K562 (cell line): ENCODE results near the gene NFYC. TPM values are rescaled to one million over a fixed set of nuclear protein-coding genes. Genes with fewer than 3 reads are reported as not detected.
A peak's percentile ranks its signal among the peaks of the same experiment; 100 is the strongest.

Experiments used
- ATAC-seq: fragments of 200-7000 bp; cut with Tn5 transposase; 3 replicates; pipeline ENCODE4 v1.9.1; 2020; ENCODE audit warnings: moderate library complexity
- BruUV-seq: library from RNA; stranded (reverse); fragments of 400-500 nt; replicated peaks from 2 replicates; lab custom pipeline; 2021; lab: Mats Ljungman, UMichigan
- CTCF ChIA-PET: fragments of 300-600 bp; formaldehyde crosslinking; extraction: SDS; loops from one replicate; lab custom pipeline; 2021; ENCODE audit warnings: low intra/inter-chr PET ratio; lab: Yijun Ruan, JAX
- POLR2A ChIA-PET: fragments of 300-600, 350-650 bp; sonication (Branson Sonifier 250); formaldehyde crosslinking; extraction: SDS; loops from one replicate; lab custom pipeline; 2021; ENCODE audit warnings: antibody characterized with exemption, inconsistent platforms; lab: Yijun Ruan, JAX
- DNase-seq, 4 experiments: peaks; one replicate each; pipeline versions ENCODE4 v3.0.0 to v3.0.0-alpha.2; 2011 to 2018; ENCODE audit warnings: low spot score in 3 of 4, mixed read lengths in 3 of 4; ENCODE audit errors: extremely low read depth in 1 of 4
- FAIRE-seq: peaks from 2 replicates; lab custom pipeline; 2011; peaks lifted over from hg19 to GRCh38; lab: Jason Lieb, UNC
- H2AFZ ChIP-seq: 2 replicates; pipeline ENCODE4 v1.6.0; 2011; ENCODE audit warnings: low read depth, low read length, control low read depth, inconsistent platforms
- H3K27ac ChIP-seq: fragments of 200-600 bp; 3 replicates; pipeline ENCODE4 v1.8.0; 2011; ENCODE audit warnings: low read depth, mild to moderate bottlenecking, control low read depth, inconsistent platforms, low read length, moderate library complexity, mixed read lengths; ENCODE audit errors: extremely low read depth
- H3K27me3 ChIP-seq, 2 experiments: fragments of 300-600 bp in 1 of 2; 2 replicates in 1 of 2; 3 replicates in 1 of 2; pipeline versions ENCODE4 v1.6.0 to v1.8.0; 2011; ENCODE audit warnings: inconsistent platforms in 2 of 2, low read length in 2 of 2, mild to moderate bottlenecking in 1 of 2, mixed read lengths in 1 of 2, moderate library complexity in 1 of 2; ENCODE audit not compliant: control insufficient read depth in 2 of 2, insufficient read depth in 2 of 2
- H3K36me3 ChIP-seq: fragments of 300-600 bp; 3 replicates; pipeline ENCODE4 v1.8.0; 2011; ENCODE audit warnings: mild to moderate bottlenecking, low read length, inconsistent platforms; ENCODE audit not compliant: control insufficient read depth, insufficient read depth
- H3K4me1 ChIP-seq, 2 experiments: fragments of 200-600 bp in 1 of 2; replicated peaks in 1 of 2; 2 replicates in 1 of 2; 3 replicates in 1 of 2; pipeline versions ENCODE4 v1.5.1 to v1.8.0; 2011; ENCODE audit warnings: inconsistent platforms in 2 of 2, low read length in 2 of 2, mild to moderate bottlenecking in 1 of 2, mixed read lengths in 1 of 2, moderate library complexity in 1 of 2; ENCODE audit not compliant: control insufficient read depth in 2 of 2, insufficient read depth in 2 of 2
- H3K4me2 ChIP-seq: 2 replicates; pipeline ENCODE4 v1.6.1; 2011; ENCODE audit warnings: low read length, control low read depth, inconsistent platforms, mixed read lengths; ENCODE audit not compliant: insufficient read depth
- H3K4me3 ChIP-seq: fragments of 200-600 bp; sonication (generic), shearing (Covaris generic); 2 replicates; pipeline ENCODE4 v1.5.1; 2016; ENCODE audit warnings: control low read depth, inconsistent platforms
- H3K79me2 ChIP-seq: fragments of 200-600 bp; 3 replicates; pipeline ENCODE4 v1.8.0; 2011; ENCODE audit warnings: low read length, inconsistent platforms; ENCODE audit not compliant: control insufficient read depth, insufficient read depth
- H3K9ac ChIP-seq, 2 experiments: 2 replicates each; pipeline versions ENCODE4 v1.6.0 to v1.6.1; 2011; ENCODE audit warnings: low read depth in 2 of 2, low read length in 2 of 2, control low read depth in 1 of 2, inconsistent platforms in 1 of 2, mild to moderate bottlenecking in 1 of 2, mixed read lengths in 1 of 2; ENCODE audit not compliant: insufficient read depth in 1 of 2
- H3K9me1 ChIP-seq: one replicate; pipeline ENCODE4 v1.6.0; 2011; ENCODE audit warnings: inconsistent platforms, mild to moderate bottlenecking, low read length, moderate library complexity; ENCODE audit not compliant: control insufficient read depth, insufficient read depth
- H3K9me3 ChIP-seq: replicated peaks from 2 replicates; pipeline ENCODE4 v1.5.1; 2011; ENCODE audit warnings: low read depth, low read length, inconsistent platforms; ENCODE audit not compliant: control insufficient read depth, insufficient read depth
- H4K20me1 ChIP-seq: replicated peaks from 2 replicates; pipeline ENCODE4 v1.6.1; 2011; ENCODE audit warnings: low read length, inconsistent platforms, mixed read lengths; ENCODE audit not compliant: control insufficient read depth, insufficient read depth
- ARID4B ChIP-seq: sonication (generic); formaldehyde crosslinking; IDR thresholded peaks from 2 replicates; pipeline ENCODE4 v1.8.0; 2022; ENCODE audit warnings: mild to moderate bottlenecking, missing genetic modification reagents
- GTF2E2 ChIP-seq: fragments of 200-800 bp; sonication (Bioruptor generic); IDR thresholded peaks from 2 replicates; pipeline ENCODE4 v1.6.1; 2016; ENCODE audit warnings: missing genetic modification characterization, missing compliant biosample characterization
- IRF1 ChIP-seq: sonication (generic); formaldehyde crosslinking; IDR thresholded peaks from 2 replicates; pipeline ENCODE4 v1.8.0; 2022; ENCODE audit warnings: missing genetic modification reagents, mild to moderate bottlenecking, borderline replicate concordance
- MNT ChIP-seq, 2 experiments: fragments of 450-650 bp; conservative IDR thresholded peaks; 2 replicates each; pipeline ENCODE4 v1.6.1; 2017; ENCODE audit warnings: mild to moderate bottlenecking in 2 of 2, moderate library complexity in 2 of 2
- MXD1 ChIP-seq: fragments of 250-450 bp; sonication (Bioruptor Pico); IDR thresholded peaks from 2 replicates; pipeline ENCODE4 v1.8.0; 2021; ENCODE audit warnings: borderline replicate concordance, mild to moderate bottlenecking, moderate library complexity; ENCODE audit not compliant: poor library complexity, severe bottlenecking
- PYGO2 ChIP-seq: fragments of 450-650 bp; IDR thresholded peaks from 2 replicates; pipeline ENCODE4 v1.6.1; 2016; ENCODE audit warnings: mild to moderate bottlenecking, missing genetic modification characterization, moderate library complexity, missing compliant biosample characterization
- RNF219 ChIP-seq: fragments of 250-450 bp; sonication (Bioruptor Pico); IDR thresholded peaks from 2 replicates; pipeline ENCODE4 v1.5.0; 2022; ENCODE audit warnings: mild to moderate bottlenecking
- SPI1 ChIP-seq: IDR thresholded peaks from 2 replicates; pipeline ENCODE4 v1.6.1; 2011; ENCODE audit warnings: low read depth, low read length, control low read depth, borderline replicate concordance
- TEAD4 ChIP-seq, 2 experiments: sonication (generic) in 1 of 2; formaldehyde crosslinking in 1 of 2; IDR thresholded peaks; 2 replicates each; pipeline versions ENCODE4 v1.6.1 to v1.8.0; 2012 to 2022; ENCODE audit warnings: borderline replicate concordance in 1 of 2, inconsistent platforms in 1 of 2, low read length in 1 of 2, mild to moderate bottlenecking in 1 of 2, missing genetic modification reagents in 1 of 2
- WGBS: fragments of 100-300 bp; shearing (Covaris generic); methylation state at CpG from one replicate; pipeline ENCODE4 v1.1.6; 2016; ENCODE audit warnings: low coverage, mixed read lengths; ENCODE audit not compliant: insufficient coverage; ENCODE audit errors: missing lambda C conversion rate; 5-methylcytosine and 5-hydroxymethylcytosine counted together
- in situ Hi-C: fragments of 300-500 bp; cut with MboI; formaldehyde crosslinking; loops from 4 replicates; pipeline ENCODE4 v1.15.0; 2018; ENCODE audit warnings: inconsistent platforms, mixed read lengths
- intact Hi-C: fragments of 100-400 bp; cut with micrococcal nuclease; formaldehyde crosslinking; loops from 2 replicates; pipeline ENCODE4 v1.14.2; 2022
- polyA plus RNA-seq, 8 experiments: library from polyadenylated mRNA; depleted of rRNA in 4 of 8; stranded (reverse) in 5 of 8; unstranded in 3 of 8; fragments of >200 nt; fragmentation: Nextera tagmentation in 2 of 8; fragmentation: Illumina TruSeq in 1 of 8; extraction: Ambion mirVana in 2 of 8; extraction: Trizol in 1 of 8; gene quantifications; 2 replicates each; pipeline versions ENCODE4 v1.2.1 to v1.2.3, GENCODE V29; 2011 to 2014; ENCODE audit warnings: inconsistent platforms in 1 of 8, missing spikeins in 1 of 8
- total RNA-seq, 7 experiments: library from RNA; depleted of rRNA in 6 of 7; stranded (reverse); fragments of >200 nt in 6 of 7; fragmentation: Illumina TruSeq in 2 of 7; extraction: Trizol in 2 of 7; gene quantifications; 2 replicates each; pipeline versions ENCODE4 v1.2.1 to v1.2.3, GENCODE V29; 2011 to 2021; ENCODE audit warnings: low replicate concordance in 1 of 7

NFYC gene
- total and polyA plus RNA-seq, 9 of the 15 experiments (the other 6 are each of a cell fraction or from before 2014, with no cell fraction given) = 4.8 to 59.8 (median 41.1) TPM

GRCh38 chr1:40820251-40820797 is 128.8 kb downstream of the NFYC start:
- WGBS = 57% methylated on average over 3 of the region's 3 CpGs
- no peak for TF ChIP-seq TEAD4 (IDR thresholded peaks at IDR 0.05; ENCODE audit: low read length)
- no peak for TF ChIP-seq TEAD4 (CRISPR knock-in tag; IDR thresholded peaks at IDR 0.05; ENCODE audit: borderline replicate concordance)
- 0 out of 2 replicates have a peak, but pooled peaks have one; percentile 49 for TF ChIP-seq ARID4B (CRISPR knock-in tag)
- 0 out of 4 replicates have a peak, but pooled peaks of 1 of the 2 experiments have one; percentile 5 for TF ChIP-seq MNT (conservative IDR thresholded peaks at IDR 0.05)
- TF ChIP-seq GTF2E2 (tag) = 0 out of 2 replicates have a peak, but pooled peaks have one; percentile 58
- no peak for TF ChIP-seq RNF219 (CRISPR knock-in tag)
- no peak for TF ChIP-seq SPI1
- TF ChIP-seq IRF1 (CRISPR knock-in tag) = no peak
- TF ChIP-seq MXD1 = no peak
- no peak for TF ChIP-seq PYGO2 (tag)

More at GRCh38 chr1:40820251-40820797, 128.8 kb downstream of the NFYC start:
- POLR2A ChIA-PET = interaction anchor here (0.6 to 2.3 kb wide), 8 partner anchors 10 to 186 kb away, joined by 3 to 17 read pairs (median 4); no protein-coding TSS in a partner anchor
- peaks cover 30 to 78% of the 10 kb centered on the region in 2 experiments for H3K4me1 ChIP-seq
- CTCF ChIA-PET = interaction anchor here (0.7 kb wide), 1 partner anchor 151 kb away, joined by 3 read pairs; no protein-coding TSS in a partner anchor
- H3K27me3 ChIP-seq = no peaks in the 10 kb centered on the region
- 0 out of 2 replicates have a peak, but pooled peaks cover 9% of the 10 kb centered on the region for H4K20me1 ChIP-seq
- BruUV-seq = no TSS peak
- no peak for FAIRE-seq
- in situ Hi-C loops = no loop called here
- peak; percentile 80 for ATAC-seq
- peak overlapping the region; percentile 73 for H3K4me2 ChIP-seq
- no peaks in the 10 kb centered on the region for H3K79me2 ChIP-seq
- peak overlapping the region; percentile 71 for H3K27ac ChIP-seq
- no peak overlapping the region for H3K4me3 ChIP-seq
- H3K36me3 ChIP-seq = peaks cover 12% of the 10 kb centered on the region; the same call in 2 of the 3 replicates
- intact Hi-C loops = loop anchor here (1.0 kb wide), 1 partner anchor 46 kb away; no protein-coding TSS in a partner anchor
- no peaks in the 10 kb centered on the region for H3K9me3 ChIP-seq
- H3K9ac ChIP-seq = peak overlapping the region; percentile 39 to 73
- peaks cover 14% of the 10 kb centered on the region for H3K9me1 ChIP-seq
- DNase-seq = peak; percentile 73 to 82 (median 78)
- no peak overlapping the region for H2AFZ ChIP-seq
